Forelimb muscle (tissue), 1 donor: Measurements from ENCODE around the gene PRR5. TPM values are rescaled to one million over a fixed set of nuclear protein-coding genes. Genes with fewer than 3 reads are reported as not detected.

Source experiments
- DNase-seq: peaks from one replicate; pipeline ENCODE4 v3.0.0-alpha.2; 2013; ENCODE audit warnings: low read depth
- polyA plus RNA-seq: library from polyadenylated mRNA; unstranded; fragments of 120-200 nt; gene quantifications from one replicate; pipeline ENCODE4 v1.2.1, GENCODE V29; 2013; ENCODE audit not compliant: insufficient read length

The PRR5 gene
- polyA plus RNA-seq, 1 donor: 23.5 TPM

- no peak for DNase-seq
Observed at GRCh38 chr22:44755417-44755816, 53.4 kb downstream of the PRR5 start.

DNA sequence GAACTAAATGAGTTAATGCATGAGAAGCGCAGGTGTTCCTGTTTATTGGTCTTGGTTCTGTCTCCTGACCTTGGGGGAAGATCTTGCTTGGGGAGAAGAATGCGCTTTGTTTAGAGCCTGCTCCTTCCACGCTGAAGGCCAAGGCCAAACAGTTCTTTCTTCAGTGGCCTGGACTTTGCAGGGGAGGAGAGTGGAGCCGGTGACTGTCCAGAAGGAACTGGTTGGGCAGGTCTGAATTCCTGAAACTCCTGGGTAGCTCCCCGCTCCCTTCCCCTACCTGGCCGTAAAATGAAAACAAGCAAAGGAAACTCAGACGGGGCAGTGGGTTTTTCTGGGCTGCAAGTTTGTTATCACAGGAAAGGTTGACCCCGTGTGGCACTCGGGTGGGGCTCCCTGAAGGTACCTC lies 54.0 kb downstream of the PRR5 start:
- no peak for DNase-seq

DNA sequence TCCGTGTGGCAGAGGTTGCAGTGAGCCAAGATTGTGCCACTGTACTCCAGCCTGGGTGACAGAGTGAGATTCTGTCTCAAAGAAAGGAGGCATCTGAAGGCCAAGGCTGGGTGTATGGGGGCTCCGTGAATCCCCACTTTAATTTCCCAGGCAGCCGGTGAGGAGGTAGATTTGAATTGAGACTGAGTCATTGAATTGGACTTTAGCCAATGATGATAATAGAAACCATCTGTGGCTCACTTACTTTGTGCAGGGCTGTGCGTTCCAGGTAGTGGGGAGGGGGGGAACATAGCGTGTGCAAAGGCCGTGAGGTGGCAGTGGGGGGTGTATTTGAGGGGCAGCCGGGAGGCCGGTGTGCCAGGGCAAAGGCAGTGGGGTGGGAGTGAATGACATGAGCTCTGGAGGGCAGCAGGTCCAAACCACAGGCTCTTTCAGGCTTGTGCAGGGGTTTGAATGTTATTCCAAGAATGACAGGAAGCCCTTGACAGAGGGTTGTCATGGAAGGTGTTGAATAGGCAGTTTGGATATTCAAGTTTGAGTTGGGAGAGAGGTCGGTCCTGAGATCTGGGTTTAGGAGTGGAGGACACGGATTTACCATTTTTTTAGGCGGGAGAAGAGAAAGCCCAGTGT lies 56.5 kb downstream of the PRR5 start:
- DNase-seq: peak; percentile 46

- DNase-seq: no peak
Observed at GRCh38 chr22:44759001-44759400, 57.0 kb downstream of the PRR5 start.

DNA sequence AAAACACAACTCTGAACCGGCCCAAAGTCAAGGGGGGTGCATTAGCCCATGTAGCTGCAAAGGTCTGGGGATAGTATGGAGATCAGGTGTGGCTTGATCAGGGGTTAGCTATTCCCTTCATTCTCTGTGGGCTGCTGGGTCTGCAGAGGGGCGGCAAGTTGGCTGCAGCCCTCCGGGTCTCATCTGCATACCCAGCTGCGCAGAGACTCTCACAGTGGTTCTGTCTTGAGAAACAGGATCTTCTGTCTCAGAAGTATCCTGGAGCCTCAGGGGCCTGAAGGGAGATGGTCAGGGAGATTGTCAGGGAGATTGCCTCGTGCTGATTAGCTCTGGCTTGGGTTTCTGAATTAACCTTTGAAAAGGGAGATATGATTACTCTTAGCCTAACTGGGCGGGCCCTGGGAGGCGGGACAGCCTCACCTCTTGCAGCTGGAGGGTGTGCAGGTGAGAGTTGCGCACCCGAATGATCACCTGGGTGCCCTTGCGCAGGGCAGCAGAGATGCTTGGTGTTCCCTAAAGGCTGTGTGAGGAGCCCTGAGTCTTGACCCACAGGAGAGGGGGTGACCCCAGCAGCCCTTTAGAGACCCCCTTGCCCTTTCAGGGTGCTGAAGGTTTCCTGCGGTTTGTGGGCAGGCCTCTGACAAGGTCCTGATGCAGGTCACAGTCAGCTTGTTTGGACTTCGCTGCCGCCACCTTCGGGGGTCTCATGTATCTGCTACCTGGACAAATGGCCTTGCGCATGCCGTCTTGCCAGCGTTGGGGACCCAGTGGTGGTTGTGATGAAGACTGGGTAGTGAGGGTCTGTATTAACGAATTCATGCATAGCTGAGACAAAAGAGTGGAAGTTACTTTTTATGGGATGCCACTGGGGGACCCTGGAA lies 57.7 kb downstream of the PRR5 start:
- no peak for DNase-seq

GRCh38 chr22:44760476-44760875 lies 58.5 kb downstream of the PRR5 start:
- DNase-seq: no peak

DNA sequence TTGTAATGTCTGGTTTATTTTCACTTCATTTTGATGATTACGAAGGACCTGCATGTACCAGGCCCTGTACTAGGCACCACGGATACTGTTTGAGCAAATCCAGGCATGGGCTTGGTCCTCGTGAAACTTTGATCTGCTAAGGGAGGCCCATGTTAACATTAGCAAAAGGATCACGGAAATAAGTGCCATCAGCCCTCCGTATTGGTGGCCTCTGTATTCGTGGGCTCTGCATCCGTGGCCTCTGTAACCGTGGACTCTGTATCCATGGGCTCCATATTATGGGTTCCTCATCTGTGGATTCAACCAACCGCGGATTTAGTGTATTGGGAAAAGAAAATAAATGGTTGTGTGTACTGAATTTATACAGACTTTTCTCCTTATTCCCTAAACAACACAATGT lies 59.0 kb downstream of the PRR5 start:
- DNase-seq: no peak

DNA sequence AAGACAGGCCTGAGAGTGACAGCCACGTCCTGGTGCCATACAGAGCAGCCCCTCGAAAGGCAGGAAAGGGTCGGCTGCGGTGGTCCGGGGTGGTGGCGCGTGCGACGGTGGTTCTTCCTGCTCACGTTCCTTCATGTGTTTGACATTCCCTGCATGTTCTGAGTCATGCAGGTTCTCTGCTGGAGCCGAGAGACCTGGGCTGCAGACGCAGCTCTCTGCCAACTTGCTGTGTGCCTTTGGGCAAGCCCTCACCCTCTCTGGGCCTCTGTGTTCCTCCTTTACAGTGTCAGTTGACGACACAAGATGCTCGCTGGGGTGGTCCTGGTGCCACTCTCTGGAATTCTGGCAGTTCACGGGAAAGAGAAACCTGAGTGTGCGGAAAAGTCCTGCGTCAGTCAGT lies 62.4 kb downstream of the PRR5 start:
- DNase-seq: no peak

DNA sequence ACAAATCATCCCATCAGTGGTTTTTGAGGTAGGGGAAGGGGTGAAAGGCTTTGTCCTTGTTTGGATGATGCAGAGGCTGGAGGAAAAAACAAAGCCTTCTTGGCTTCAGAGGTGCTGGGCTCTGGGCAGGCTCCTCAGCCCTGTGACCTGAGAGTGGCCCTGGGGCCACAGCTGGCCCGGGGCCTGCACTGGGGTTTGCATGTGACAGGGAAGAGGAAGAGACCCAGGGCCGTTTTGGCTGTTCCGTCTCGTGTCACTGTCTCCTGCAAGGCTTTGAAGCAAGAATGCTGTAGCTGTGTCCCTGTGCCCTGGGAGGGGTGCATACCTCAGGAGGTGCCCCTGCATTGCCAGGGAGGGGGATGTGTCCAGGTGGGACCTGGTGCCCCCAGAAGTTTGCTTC lies 63.0 kb downstream of the PRR5 start:
- DNase-seq: no peak

DNA sequence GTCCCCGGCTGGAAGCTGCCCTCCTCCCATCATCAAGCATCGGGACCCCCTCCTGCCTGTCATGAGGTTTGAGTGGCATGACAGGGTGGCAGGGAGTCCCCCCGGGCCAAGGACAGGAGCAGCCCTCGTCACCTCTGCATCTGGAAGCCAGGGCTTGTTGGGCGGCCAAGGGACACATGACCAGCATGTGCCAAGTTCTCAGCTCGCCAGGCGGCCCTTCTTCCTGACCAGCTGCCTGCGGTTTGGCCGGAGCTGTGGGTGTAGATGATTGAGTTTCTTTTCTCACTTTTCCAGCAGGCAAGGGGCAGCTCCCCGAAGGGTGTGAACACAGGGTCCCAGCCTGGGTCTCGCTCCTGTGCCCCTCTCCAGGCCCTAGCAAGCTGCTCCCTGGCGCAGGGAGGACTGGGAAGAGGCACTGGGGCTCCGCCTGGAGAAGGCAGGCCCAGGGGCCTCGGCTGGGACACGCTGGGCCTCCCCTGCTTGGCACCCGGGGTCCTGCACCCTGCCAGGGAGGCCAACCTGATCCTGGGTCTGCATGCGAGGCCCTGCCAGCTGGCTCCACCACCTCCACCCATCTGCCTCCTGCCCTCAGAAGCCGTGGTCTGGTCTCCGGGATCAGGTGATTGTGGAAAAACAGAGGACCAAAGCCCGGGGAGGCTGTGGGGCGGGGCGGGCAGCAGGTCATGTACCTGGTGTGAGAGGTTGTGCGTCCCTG lies 63.7 kb downstream of the PRR5 start:
- DNase-seq: no peak

DNA sequence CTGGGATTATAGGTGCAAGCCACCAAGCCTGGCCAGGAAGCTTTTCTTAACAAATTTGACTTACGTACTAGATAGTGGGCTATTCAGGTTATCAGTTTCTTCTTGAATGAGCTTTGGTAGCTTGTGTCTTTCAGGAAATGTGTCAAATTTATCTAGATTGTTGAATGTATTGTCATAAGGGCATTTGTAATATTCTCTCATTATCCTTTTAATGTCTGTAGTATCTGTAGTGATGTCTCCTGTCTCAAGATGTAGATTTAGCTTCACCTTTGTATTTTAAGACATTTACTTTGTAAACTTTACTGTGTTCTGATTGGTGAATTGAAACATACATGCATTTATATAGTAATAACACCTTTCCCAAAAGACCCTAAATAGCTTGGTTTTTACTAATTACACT lies 71.1 kb downstream of the PRR5 start:
- no peak for DNase-seq

- DNase-seq: no peak
Observed at GRCh38 chr22:44775862-44776261, 73.9 kb downstream of the PRR5 start.

DNA sequence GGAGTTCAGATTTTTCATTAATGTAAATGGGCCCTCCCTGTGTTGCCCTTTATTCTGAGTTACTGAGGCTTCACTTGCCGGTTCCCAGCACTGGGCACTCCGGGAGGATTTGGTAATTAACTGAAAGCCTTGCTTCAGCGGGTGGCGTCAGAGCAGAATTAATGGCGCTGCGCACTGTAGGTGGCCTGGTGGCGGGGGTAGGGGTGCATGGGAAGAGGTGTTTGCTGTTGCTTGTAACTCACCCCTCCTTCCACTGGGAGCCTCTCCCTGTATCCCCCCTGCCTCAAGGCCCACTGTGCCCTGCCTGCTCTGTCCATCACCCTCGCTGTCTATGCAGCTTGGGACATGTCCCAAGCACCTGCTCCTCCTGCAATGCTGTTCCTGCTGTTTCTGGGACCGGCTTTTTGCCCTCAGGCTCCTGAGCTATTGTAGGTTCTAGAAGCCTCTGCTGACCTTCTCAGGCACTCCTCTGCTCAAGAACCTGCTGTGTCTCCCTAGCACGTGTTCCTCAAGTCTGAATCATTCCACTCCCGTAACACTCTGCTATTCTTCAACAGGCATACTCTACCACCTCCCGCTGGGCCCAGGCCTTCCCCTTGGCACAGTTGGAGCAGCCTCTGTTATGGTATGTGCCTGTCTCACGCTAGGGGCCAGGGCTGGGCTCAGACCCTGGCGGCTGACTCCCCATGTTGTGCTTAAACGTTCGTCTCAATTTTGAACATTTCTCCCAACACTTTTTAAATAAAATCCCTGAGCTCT lies 74.8 kb downstream of the PRR5 start:
- DNase-seq: no peak

DNA sequence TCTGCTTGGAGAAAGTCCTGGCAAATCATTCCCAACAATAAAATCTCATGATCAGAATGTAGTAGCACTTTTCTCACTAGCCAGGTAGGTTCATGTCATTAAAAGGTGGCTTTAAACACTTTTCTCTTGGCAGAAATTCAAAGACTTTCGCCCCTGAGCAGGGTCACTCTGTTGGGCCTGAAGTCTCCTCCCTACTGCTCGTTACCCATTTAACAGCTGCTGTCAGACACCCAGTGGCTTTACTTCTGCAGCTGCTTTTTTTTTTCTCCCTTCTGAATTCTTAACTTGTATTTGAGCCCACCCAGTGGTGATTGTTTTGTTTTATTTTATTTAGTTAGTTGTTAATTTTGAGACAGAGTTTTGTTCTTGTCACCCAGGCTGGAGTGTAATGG lies 75.4 kb downstream of the PRR5 start:
- DNase-seq: no peak

DNA sequence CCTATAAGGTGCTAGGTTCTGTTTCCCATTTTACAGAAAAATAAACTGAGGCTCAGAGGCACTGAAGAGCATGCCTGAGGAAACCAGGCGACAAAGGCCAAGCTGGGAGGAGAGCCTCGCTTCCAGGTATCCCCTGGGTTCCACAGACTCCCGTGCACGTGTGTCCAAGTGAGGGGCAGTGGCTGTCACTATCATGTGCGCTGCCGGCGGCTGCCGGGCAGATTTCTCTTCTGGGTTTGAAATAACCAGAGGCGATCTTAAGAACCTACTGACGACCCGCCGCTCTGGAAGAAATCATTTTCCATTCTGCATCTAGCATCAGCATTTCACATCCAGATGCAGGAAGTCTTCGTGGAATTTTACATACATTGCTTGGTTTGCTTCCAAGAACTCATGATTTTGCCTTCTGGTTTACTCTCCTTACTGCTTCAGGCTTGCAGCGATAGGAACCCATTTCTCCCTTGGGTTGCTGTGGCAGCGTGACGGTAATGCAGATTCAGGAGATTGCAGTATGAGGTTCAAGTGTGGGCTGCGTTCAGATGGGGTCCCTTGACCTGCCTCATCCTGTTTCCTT lies 79.0 kb downstream of the PRR5 start:
- peak; percentile 4 for DNase-seq

GRCh38 chr22:44782363-44782963 lies 80.5 kb downstream of the PRR5 start:
- DNase-seq: no peak

- DNase-seq: no peak
Observed at GRCh38 chr22:44783091-44783490, 81.1 kb downstream of the PRR5 start.

- no peak for DNase-seq
Observed at GRCh38 chr22:44783581-44783980, 81.6 kb downstream of the PRR5 start.

GRCh38 chr22:44786136-44786535 lies 84.1 kb downstream of the PRR5 start:
- DNase-seq: no peak

DNA sequence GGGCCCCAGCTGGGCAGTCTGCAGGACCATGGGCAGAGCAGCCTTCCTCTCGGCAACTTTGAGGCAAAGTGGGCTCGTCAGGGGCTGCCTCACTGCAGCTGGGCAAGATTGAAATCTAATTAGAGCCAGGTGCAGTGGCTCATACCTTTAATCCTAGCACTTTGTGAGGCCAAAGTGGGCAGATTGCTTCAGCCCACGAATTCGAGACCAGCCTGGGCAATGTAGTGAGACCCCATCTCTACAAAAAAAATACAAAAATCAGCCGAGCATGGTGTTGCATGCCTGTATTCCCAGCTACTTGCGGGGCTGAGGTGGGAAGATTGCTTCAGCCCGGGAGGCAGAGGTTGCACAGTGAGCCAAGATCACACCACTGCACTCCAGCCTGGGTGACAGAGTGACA lies 84.6 kb downstream of the PRR5 start:
- no peak for DNase-seq
